CD4-positive, alpha-beta T cell treated with Interleukin-17A for 4 hours (primary cell): Measurements from ENCODE around the gene USP9X.
"Not testable (repeated sequence)": the region's sequence is repeated elsewhere in the genome, so short reads cannot be mapped to it uniquely, and the experiment has no call there.

Experiments
- DNase-seq: peaks from one replicate; pipeline ENCODE4 v3.0.0-alpha.2; 2020; ENCODE audit warnings: mixed read lengths

Gene USP9X

GRCh38 chrX:41209853-41210252 is 124.6 kb downstream of the USP9X start:
- DNase-seq, result no peak

- no peak for DNase-seq
These were observed 139.4 kb downstream of the USP9X start for GRCh38 chrX:41224605-41225004.

- DNase-seq, result no peak
These were observed 148.7 kb downstream of the USP9X start for GRCh38 chrX:41233988-41234387.

- DNase-seq, result not testable (repeated sequence)
These were observed 149.2 kb downstream of the USP9X start for GRCh38 chrX:41234471-41234870.

GRCh38 chrX:41234962-41235361 is 149.7 kb downstream of the USP9X start:
- no peak for DNase-seq

- no peak for DNase-seq
These were observed 151.4 kb downstream of the USP9X start for GRCh38 chrX:41236629-41237028.

- DNase-seq, result no peak
These were observed 155.3 kb downstream of the USP9X start for GRCh38 chrX:41240509-41240908.

GRCh38 chrX:41241962-41242361 is 156.7 kb downstream of the USP9X start:
- DNase-seq, result no peak

- DNase-seq, result no peak
These were observed 160.4 kb downstream of the USP9X start for GRCh38 chrX:41245641-41246040.

- no peak for DNase-seq
These were observed 165.6 kb downstream of the USP9X start for GRCh38 chrX:41250867-41251266.

GRCh38 chrX:41257801-41258200 is 172.6 kb downstream of the USP9X start:
- no peak for DNase-seq

- no peak for DNase-seq
These were observed 173.0 kb downstream of the USP9X start for GRCh38 chrX:41258226-41258625.

GRCh38 chrX:41258871-41259270 is 173.6 kb downstream of the USP9X start:
- no peak for DNase-seq

GRCh38 chrX:41259516-41259915 is 174.3 kb downstream of the USP9X start:
- DNase-seq, result no peak

GRCh38 chrX:41265615-41266014 is 180.4 kb downstream of the USP9X start:
- peak; percentile 59 for DNase-seq

GRCh38 chrX:41273638-41274037 is 188.4 kb downstream of the USP9X start:
- no peak for DNase-seq

GRCh38 chrX:41275661-41276609 is 190.7 kb downstream of the USP9X start:
- peak; percentile 80 for DNase-seq

GRCh38 chrX:41276661-41277506 is 191.6 kb downstream of the USP9X start:
- peak; percentile 18 for DNase-seq

- not testable (repeated sequence) for DNase-seq
These were observed 197.1 kb downstream of the USP9X start for GRCh38 chrX:41282307-41282706.

GRCh38 chrX:41285928-41286327 is 200.7 kb downstream of the USP9X start:
- not testable (repeated sequence) for DNase-seq
